M059J (cell line): ENCODE data around the gene HGFAC. TPM values are rescaled to one million over a fixed set of nuclear protein-coding genes. Genes with fewer than 3 reads are reported as not detected.

ENCODE experiments used
- DNase-seq: peaks from one replicate; pipeline ENCODE4 v3.0.0-alpha.2; 2012; ENCODE audit warnings: low read depth
- total RNA-seq: library from RNA; depleted of rRNA; stranded (reverse); fragments of >200 nt; shearing (Covaris generic); gene quantifications from 2 replicates; pipeline ENCODE4 v1.2.3, GENCODE V29; 2014

Gene HGFAC
- total RNA-seq, 1 experiment from 2014 or later = not detected

- no peak for DNase-seq
These were observed 31.6 kb downstream of the HGFAC start for GRCh38 chr4:3473181-3473950.

DNA sequence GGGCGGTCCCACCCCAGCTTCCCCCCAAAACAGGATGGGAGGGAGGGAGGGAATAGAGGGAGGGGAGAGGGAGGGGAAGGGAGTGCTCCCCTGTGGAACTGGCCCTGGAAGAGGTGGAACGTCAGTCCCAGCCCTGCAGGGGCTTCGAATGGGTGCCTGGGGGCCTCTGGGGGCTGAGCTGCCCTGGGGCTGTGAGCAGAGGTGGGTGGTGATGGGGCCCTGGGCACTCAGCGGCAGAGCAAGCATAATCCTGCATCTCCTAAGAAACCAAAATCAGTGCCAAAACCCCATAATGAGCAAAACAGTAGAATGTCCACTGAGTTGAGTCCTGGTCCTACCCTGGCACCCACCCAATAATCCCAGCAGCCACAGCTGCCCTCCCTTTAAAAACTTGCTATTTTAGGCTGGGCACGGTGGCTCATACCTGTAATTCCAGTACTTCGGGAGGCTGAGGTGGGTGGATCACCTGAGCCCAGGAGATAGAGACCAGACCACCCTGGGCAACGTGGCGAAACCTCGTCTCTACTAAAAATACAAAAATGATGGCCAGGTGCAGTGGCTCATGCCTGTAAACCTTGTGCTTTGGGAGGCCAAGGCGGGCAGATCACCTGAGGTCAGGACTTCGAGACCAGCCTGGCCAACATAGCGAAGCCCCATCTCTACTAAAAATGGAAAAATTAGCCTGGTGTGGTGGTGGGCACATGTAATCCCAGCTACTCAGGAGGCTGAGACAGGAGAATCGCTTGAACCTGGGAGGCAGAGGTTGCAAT, 32.4 kb downstream of the HGFAC start:
- DNase-seq = no peak

DNA sequence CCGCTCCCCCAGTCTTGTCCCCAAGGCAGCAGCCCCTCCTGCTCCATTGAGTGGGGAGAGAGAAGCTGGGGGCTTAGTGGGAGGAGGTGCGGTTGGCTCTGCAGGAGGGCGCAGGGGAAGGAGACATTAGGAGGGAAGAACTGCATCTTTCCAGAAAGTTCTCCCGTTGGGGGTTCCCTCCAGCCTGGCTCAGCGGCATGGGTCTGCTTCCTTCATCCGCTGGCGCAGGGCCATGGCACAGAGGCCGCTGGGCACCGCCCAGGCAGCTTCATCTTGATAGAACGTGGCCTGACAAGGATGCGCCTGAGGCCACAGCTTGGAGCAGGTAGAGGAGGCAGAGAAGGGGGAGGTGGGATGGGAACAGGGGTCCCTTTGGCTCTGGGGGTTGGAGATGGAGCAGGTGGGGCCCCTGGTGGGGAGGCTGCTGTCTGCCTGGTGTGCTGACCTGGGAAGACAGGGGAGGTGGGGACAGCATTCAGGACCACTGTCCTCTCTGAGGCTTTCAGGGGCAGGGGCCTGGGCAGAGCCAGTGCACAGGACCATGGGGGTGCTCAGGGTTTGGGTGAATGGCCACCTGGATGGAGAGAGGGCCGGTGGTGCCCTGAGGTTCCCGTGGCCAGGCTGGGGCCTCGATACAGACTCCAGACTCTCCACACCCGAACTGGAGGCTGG, 33.4 kb downstream of the HGFAC start:
- no peak for DNase-seq

- DNase-seq = no peak
These were observed 34.0 kb downstream of the HGFAC start for GRCh38 chr4:3475713-3476260.

DNA sequence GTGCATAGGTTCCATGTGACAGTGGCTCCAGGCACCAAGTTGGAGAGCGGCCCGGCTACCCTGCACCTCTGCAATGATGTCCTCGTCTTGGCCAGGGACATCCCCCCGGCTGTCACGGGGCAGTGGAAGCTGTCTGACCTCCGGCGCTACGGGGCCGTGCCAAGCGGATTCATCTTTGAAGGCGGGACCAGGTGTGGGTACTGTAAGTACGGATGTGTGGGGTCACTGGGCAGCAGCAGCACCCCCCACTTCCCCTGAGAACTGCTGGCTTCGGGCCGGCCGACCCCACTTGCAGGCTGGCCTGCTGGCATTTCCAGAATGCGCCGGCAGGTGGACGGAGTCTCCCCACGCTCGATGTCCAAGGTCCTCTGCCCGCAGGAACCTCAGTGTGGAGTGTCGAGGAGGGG, 34.6 kb downstream of the HGFAC start:
- DNase-seq = no peak

DNA sequence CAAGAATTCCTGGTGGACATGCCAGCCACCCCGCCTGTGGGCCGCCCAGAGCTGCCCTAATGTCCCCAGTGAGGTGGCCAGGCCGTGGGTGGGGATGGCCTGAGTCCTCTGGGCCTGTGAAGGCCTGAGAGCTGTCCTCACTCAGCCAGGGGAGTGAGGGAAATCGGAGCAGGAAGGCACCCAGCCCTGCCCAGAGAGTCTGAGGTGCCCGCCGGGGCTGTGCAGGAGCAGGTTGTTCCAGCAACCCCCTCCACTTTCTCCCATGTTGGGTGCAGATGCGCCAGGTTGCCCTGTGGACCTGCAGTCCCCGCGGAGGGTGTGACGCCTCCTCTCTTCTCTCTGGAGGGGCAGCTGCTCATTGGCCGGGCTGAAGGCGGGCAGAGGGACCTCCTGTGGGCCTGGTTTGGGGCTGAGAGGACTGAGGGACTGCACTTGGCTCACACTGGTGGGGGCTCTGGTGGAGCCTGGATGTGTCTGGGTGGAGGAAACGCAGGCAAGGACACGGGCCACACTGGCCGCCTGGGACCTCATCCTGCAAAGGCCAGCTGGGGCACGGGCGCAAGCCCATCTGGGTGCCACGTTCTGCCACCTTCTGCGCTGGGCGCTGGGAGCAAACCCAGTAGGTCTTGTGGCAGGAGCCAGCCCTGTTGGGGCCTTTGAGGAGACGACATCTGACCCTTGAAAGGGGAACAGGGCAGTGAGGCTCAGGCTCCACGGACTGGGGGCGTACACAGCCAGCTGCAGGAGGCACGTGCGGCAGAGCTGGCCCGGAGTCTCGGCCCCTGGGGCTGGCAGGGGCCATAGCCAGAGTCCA, 35.4 kb downstream of the HGFAC start:
- DNase-seq = no peak

DNA sequence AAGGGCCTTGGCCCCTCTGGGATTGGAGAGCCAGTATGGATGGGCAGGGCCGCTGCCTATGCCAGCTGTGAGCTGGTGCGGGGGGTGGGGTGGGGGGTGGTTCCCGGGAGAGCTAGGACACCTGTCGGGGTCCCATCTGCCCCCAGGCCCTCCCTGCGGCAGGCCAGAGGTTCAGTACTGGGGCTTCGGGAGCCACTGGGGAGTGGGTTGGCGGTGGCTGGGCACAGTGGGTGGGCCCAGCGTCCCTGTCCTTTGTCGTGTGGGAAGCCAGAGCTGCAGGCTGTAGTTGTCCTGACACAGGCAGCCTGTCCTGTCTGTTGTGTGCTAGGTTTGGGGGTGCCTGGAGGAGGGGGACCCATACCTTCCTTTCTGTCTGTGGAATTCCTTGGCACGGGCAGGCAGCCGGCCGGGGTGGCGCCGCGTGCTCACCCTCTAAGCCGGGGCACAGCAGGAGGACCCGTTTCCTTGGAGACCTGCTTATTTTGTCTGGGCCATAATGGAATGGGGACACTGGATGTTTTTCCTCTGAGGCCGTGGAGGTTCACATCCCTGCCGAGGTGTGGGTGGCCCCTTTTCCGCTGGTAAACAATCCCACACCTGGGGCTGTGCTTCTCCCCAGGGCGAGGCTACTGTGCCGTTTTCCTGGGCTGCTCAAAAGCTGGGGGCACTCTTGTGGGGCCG, 36.1 kb downstream of the HGFAC start:
- DNase-seq = no peak

GRCh38 chr4:3478446-3479357, 36.9 kb downstream of the HGFAC start:
- DNase-seq = no peak

DNA sequence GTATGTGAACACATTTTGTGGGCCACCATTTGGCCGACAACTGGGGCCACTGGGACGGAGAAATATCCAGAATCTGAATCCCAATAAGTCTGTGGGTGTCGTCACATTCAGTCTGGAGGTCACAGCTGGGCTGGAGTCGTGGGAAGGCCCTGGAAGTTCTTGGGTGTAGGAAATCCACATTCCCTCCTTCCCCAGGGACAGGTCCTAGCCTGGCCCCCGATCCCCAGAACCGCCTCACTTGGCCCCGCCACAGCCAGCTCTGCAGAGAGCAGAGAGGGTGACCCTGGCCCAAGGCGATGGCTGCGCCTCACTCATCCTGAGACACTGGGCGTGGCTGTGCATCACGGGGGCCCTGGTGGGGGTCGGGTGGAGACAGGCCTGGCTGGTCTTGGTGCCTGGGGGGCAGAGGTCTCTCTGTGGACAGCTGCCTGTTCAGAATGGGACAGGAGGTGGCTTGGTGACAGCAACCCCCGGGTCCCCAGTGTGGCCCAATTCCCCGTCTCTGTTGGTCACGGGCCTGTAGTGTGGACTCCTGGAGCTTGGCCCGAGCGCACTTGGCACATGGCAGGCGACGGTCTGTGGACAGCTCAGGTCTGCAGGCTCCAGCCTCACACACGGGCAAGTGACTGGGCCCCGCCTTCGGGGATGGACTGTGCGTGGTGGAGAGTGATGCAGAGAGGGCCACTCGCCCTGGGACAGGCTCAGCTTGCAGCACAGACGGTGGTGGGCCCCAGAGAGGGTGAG, 37.8 kb downstream of the HGFAC start:
- no peak for DNase-seq

- peak; percentile 72 for DNase-seq
These were observed 38.9 kb downstream of the HGFAC start for GRCh38 chr4:3480528-3481112.

DNA sequence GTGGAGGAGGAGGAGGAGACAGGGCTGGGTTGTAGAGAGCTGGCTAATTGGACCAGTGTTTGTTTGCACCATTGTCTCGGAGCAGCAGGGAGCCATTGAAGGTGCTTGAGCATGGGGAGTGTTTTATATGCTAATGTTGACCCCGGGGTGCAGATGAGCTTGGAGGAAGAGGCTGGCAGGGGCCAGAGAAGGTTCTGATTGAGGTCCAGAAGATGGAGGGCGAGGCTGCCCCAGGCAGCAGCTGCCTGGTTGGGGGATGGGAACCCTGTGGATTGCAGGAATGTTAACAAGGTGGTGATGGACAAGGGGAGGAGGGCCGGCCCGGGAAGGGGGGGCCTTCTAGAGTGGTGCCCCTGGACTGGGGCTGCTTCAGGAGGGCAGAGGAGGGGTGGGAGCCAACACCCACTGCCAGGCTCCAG, 39.4 kb downstream of the HGFAC start:
- DNase-seq = no peak

DNA sequence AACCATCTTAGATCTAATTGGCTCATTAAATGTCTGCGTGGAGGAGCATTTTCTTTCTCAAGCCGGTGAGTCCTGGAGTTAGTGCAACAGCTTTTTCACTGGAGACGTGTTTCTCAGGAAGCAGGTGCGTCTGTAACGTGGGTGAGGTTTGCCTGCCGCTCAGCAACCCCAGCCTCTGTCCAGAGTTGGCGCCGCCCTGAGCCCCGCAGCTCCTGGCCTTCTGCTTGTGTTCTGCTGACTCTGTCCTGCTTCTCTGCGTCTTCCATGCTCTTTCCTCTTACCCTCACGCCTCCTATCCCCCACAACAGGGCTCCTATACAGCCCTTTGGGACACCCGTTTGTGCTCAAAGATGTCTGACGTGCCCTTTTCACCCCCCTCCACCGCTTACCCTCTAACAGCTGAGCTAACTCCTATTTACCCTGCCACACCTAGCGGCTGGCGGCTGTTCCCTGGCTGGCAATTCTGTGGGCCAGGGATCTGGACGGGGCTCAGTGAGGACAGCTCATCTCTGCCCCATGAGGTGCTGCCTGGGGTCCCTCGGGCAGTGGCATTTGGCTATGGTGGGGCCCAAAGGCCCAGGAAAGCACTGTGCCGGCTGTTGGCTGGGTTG, 40.1 kb downstream of the HGFAC start:
- no peak for DNase-seq

GRCh38 chr4:3482707-3483106, 40.9 kb downstream of the HGFAC start:
- no peak for DNase-seq

DNA sequence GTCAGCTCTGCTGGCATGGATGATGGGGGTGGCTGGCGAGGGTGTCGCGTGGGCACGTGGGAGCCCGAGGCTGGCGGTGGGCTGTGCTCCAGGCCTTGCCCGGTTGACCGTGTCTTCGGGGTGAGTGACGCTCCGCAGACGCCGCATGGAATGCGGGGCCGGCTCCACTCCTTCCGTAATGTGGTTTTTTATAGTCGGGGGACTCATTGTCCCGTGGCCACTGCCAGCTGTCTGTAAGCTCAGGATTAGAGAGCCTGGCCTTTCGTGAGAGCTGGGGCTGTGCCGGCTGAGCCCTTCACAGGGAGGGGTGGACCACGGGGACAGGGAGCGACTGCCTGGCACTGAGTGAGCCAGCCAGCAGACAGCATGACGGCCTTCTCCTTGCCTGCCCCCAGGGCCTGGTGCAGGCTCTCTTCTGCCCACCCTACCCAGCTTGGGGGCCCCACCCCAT, 41.7 kb downstream of the HGFAC start:
- peak; percentile 92 for DNase-seq

DNA sequence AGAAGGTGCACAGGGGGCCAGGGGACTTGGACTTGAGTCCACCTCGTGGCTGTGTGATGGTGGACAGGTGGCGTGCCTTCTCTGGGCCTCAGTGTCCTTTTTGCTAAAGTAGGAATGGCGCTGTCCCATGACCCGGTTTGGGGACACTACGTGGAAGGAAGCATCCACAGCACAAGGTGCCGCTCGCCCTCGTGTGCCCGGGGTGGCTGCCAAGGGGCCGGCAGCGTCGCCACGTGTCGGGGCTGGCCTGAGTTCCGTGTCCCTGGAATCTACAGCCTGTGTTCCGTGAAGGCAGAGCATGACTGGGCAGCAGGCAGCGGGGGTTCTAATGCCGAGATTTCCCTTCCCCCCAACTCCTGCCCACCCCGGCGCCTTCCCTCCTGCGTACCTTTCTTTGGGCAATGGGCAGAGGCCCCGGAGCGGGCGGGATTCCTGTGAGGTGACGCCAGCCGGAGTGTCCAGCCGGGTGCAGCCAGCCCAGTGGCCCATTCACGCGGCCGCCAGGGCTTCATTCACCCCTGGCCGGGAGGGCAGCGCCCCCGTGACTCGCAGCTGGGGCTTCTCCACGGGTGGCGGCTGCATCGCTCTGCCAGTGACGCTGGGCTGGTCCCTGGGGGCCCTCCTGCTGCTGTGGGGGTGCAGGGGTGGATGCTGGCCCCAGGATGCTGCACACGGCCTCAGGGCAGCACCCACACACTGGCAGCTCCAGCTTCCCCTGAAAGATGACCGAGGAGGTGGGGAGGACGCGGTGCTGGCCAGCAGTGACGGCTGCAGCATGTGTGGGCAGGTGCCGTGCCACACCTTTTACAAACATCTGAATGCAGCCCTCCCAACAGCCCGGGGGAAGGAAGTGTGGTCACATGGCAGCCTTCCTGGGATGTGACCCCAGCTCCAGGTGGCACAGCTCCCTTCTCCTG, 42.5 kb downstream of the HGFAC start:
- DNase-seq = peak; percentile 85

- no peak for DNase-seq
These were observed 43.4 kb downstream of the HGFAC start for GRCh38 chr4:3485011-3485791.
